ENCODE results near the gene SORBS2.

DNA sequence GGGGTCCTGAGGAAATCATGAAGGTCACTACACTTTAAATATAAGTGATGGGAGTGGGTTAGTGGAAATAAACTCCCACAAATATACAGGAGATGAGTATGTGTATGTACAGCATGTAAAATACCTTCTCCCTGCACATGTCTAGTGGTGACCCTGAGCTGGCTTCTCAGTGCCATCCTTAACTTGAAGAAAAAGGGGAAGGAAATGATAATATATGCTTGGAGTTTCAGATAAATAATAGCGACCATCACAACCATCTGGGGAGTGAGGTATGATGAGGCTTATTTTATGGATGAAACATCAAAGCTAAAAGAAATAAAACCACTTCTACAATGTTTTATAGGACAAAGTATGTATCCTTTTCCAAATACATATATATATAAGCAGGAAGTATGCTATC, 41.0 kb upstream of the SORBS2 start:
- TF ChIP-seq, protein P1, sequence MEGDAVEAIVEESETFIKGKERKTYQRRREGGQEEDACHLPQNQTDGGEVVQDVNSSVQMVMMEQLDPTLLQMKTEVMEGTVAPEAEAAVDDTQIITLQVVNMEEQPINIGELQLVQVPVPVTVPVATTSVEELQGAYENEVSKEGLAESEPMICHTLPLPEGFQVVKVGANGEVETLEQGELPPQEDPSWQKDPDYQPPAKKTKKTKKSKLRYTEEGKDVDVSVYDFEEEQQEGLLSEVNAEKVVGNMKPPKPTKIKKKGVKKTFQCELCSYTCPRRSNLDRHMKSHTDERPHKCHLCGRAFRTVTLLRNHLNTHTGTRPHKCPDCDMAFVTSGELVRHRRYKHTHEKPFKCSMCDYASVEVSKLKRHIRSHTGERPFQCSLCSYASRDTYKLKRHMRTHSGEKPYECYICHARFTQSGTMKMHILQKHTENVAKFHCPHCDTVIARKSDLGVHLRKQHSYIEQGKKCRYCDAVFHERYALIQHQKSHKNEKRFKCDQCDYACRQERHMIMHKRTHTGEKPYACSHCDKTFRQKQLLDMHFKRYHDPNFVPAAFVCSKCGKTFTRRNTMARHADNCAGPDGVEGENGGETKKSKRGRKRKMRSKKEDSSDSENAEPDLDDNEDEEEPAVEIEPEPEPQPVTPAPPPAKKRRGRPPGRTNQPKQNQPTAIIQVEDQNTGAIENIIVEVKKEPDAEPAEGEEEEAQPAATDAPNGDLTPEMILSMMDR (IDR thresholded peaks at IDR 0.05; ENCODE audit: extremely low read depth in 1 of 2, insufficient read depth in 1 of 2, low read depth in 1 of 2, low read length in 2 of 2), result no peak
- no peak for TF ChIP-seq POLR2A (IDR thresholded peaks at IDR 0.05; ENCODE audit: low read depth, low read length)
- TF ChIP-seq MYC (IDR thresholded peaks at IDR 0.05; ENCODE audit: low read depth, low read length), result no peak
- no peak for TF ChIP-seq EZH2 (IDR thresholded peaks at IDR 0.05; ENCODE audit: borderline replicate concordance, low read depth, low read length, severe bottlenecking)
- TF ChIP-seq POLR2AphosphoS5 (IDR thresholded peaks at IDR 0.05; ENCODE audit: insufficient read depth, low read depth, low read length), result no peak
- TF ChIP-seq, protein P2, sequence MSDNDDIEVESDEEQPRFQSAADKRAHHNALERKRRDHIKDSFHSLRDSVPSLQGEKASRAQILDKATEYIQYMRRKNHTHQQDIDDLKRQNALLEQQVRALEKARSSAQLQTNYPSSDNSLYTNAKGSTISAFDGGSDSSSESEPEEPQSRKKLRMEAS (IDR thresholded peaks at IDR 0.05; ENCODE audit: insufficient read depth, insufficient read length), result no peak
- no peak for TF ChIP-seq JUN (IDR thresholded peaks at IDR 0.05; ENCODE audit: borderline replicate concordance, insufficient read depth, insufficient read length, low read depth)
- no peak for TF ChIP-seq FOS (IDR thresholded peaks at IDR 0.05; ENCODE audit: borderline replicate concordance, insufficient read depth, low read length)
- TF ChIP-seq GATA2 (IDR thresholded peaks at IDR 0.05; ENCODE audit: insufficient read depth, insufficient read length, low read depth, low read length), result no peak

Data from endothelial cell of umbilical vein (primary cell).